ENCODE measurements around the gene ZEB2. TPM values are rescaled to one million over a fixed set of nuclear protein-coding genes. Genes with fewer than 3 reads are reported as not detected.
A peak's percentile ranks its signal among the peaks of the same experiment; 100 is the strongest.

Gene ZEB2
- total and polyA plus RNA-seq, 2 donors = 15.3 to 16.1 TPM

DNA sequence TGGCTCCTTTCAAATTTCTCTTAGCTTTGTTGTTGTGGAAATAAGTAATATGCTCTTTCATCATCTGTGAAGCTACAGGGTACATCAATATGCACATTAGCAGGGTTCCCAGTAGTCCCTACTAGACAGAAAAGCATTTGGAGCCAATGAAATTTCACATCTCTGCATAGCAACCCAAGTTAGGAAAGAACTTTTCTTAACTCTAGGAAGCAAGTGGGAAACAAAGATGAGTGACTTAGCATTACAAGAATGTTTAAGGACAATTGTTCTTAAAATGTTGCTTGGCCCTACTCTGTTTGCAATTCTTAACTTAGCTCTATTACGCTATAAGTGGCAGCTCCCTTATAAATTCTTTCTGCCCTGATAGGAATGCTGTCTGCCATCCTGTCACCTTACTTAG, 39.6 kb downstream of the ZEB2 start:
- Histone ChIP-seq H3K4me3 (ENCODE audit: low read length in 2 of 2) (no peak overlapping the region), H3K36me3 (ENCODE audit: control insufficient read depth in 2 of 2, insufficient read depth in 2 of 2, low read length in 1 of 2) (no peaks in the 10 kb centered on the region), H3K27me3 (ENCODE audit: control insufficient read depth in 2 of 2, insufficient read depth in 1 of 2, low read length in 1 of 2) (no peaks in the 10 kb centered on the region), H3K9me3 (ENCODE audit: control insufficient read depth in 2 of 2, insufficient read depth in 1 of 2, low read length in 1 of 2) (no peaks in the 10 kb centered on the region), H3K27ac (ENCODE audit: low read depth in 1 of 2, low read length in 1 of 2) (no peak overlapping the region), H3K4me1 (ENCODE audit: control insufficient read depth in 2 of 2, insufficient read depth in 2 of 2, low read length in 2 of 2) (no peaks in the 10 kb centered on the region)
- 100% methylated on average over 1 of the region's 1 CpG for WGBS
- DNase-seq (ENCODE audit: low read depth in 6 of 9, low spot score in 9 of 9) = no peak

DNA sequence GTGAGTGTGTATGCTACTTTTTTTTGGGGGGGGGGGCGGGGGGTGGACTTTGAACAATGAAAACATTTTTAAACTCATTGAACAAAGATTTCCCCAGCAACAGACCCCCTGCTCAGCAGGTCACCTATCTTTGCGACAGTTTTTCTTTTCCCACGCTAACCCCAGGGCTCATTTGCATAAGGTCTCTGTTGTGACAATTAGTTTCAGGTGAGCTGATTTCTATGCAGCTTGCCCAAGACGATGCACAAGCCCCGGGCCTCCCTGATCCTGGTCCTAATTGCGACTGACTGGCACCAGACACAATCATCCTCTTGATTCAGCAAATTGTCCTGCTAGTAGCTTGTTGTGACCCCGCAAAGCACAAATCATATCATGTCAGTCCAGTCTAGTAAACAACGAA, 40.3 kb downstream of the ZEB2 start:
- Histone ChIP-seq H3K4me1 (ENCODE audit: control insufficient read depth in 2 of 2, insufficient read depth in 2 of 2, low read length in 2 of 2) (no peaks in the 10 kb centered on the region), H3K27ac (ENCODE audit: low read depth in 1 of 2, low read length in 1 of 2) (no peak overlapping the region), H3K27me3 (ENCODE audit: control insufficient read depth in 2 of 2, insufficient read depth in 1 of 2, low read length in 1 of 2) (no peaks in the 10 kb centered on the region), H3K9me3 (ENCODE audit: control insufficient read depth in 2 of 2, insufficient read depth in 1 of 2, low read length in 1 of 2) (no peaks in the 10 kb centered on the region), H3K4me3 (ENCODE audit: low read length in 2 of 2) (no peak overlapping the region), H3K36me3 (ENCODE audit: control insufficient read depth in 2 of 2, insufficient read depth in 2 of 2, low read length in 1 of 2) (no peaks in the 10 kb centered on the region)
- whole genome bisulfite sequencing = 96% methylated on average over 8 of the region's 8 CpGs
- no peak for DNase-seq (ENCODE audit: low read depth in 6 of 9, low spot score in 9 of 9)

DNA sequence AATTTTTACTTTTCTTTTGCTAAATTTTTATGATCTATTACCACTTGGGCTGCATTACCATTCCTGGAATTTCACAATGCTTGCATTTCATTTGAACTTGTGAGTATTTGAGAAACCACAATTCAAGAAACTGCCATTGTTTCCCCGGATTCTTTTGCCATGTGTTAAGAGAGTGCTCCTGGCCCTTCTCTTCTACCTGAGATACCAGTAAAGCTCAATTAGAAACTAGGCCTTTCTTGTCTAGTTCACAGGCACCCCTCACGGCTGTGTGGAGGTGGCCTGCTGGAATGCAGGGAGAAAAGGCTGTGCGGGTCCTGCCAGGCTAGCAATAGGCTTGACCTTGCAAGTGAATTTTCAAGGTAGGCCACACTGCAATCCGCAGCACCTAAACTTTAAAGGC, 40.8 kb downstream of the ZEB2 start:
- H3K4me1 ChIP-seq (ENCODE audit: control insufficient read depth in 2 of 2, insufficient read depth in 2 of 2, low read length in 2 of 2) = no peaks in the 10 kb centered on the region
- H3K9me3 ChIP-seq (ENCODE audit: control insufficient read depth in 2 of 2, insufficient read depth in 1 of 2, low read length in 1 of 2) = no peaks in the 10 kb centered on the region
- no peaks in the 10 kb centered on the region for H3K36me3 ChIP-seq (ENCODE audit: control insufficient read depth in 2 of 2, insufficient read depth in 2 of 2, low read length in 1 of 2)
- DNase-seq (ENCODE audit: low read depth in 6 of 9, low spot score in 9 of 9) = no peak
- H3K4me3 ChIP-seq (ENCODE audit: low read length in 2 of 2) = no peak overlapping the region
- WGBS = 93% methylated on average over 4 of the region's 4 CpGs
- H3K27me3 ChIP-seq (ENCODE audit: control insufficient read depth in 2 of 2, insufficient read depth in 1 of 2, low read length in 1 of 2) = no peaks in the 10 kb centered on the region
- no peak overlapping the region for H3K27ac ChIP-seq (ENCODE audit: low read depth in 1 of 2, low read length in 1 of 2)

DNA sequence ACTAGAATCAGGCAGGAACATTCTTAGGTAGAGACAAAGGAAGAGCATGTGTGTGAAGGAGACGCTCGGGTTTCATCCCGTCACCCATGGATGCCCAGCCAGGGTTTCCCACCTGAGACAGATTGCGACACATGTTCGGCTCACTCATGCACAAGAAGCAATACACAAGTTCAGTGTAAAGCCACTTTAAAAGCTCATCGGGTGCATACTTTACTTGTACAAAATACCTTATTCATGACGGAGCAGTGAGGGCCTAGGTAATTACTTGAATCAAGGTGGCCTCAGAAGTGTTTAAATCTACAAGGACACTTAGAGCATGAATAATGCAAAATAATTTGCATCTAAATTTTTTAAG, 42.0 kb downstream of the ZEB2 start:
- H3K4me1 ChIP-seq (ENCODE audit: control insufficient read depth in 2 of 2, insufficient read depth in 2 of 2, low read length in 2 of 2) = no peaks in the 10 kb centered on the region
- H3K9me3 ChIP-seq (ENCODE audit: control insufficient read depth in 2 of 2, insufficient read depth in 1 of 2, low read length in 1 of 2) = no peaks in the 10 kb centered on the region
- peak in 1 of 9 donors; percentile 22 for DNase-seq (ENCODE audit: low read depth in 6 of 9, low spot score in 9 of 9)
- no peak overlapping the region for H3K4me3 ChIP-seq (ENCODE audit: low read length in 2 of 2)
- no peak overlapping the region for H3K27ac ChIP-seq (ENCODE audit: low read depth in 1 of 2, low read length in 1 of 2)
- WGBS = 95% methylated on average over 7 of the region's 7 CpGs
- no peaks in the 10 kb centered on the region for H3K27me3 ChIP-seq (ENCODE audit: control insufficient read depth in 2 of 2, insufficient read depth in 1 of 2, low read length in 1 of 2)
- no peaks in the 10 kb centered on the region for H3K36me3 ChIP-seq (ENCODE audit: control insufficient read depth in 2 of 2, insufficient read depth in 2 of 2, low read length in 1 of 2)

DNA sequence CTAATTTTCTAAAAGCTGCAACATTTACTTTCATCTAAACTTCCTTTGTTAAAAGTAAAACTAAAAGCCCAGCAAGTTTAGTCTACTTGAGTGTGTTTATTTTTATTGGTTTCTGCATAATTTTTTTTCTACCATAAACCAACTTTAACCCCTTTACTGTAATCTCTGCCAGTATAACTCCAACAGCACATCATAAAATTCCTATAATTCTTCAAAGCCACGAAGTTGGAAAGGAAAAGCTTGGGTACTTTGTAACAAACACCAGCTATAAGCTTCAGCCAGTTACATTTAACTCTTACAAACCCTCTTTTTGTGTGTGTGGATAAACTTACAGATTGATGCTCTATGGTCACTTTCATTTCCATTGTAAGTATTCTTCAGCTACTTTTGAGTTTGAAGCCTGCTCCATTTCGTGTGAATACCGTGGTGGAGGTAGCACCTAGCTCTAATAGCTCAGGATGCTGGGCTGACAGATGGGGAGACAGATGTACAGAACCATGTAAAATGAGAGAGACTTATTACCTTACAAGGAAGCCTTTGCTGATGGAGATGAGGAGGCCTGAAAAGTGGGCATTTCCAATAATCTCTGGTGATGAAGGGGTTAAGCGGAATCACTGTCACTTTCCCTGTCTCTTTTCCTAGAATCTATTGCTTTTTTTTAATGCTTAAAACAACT, 42.5 kb downstream of the ZEB2 start:
- Histone ChIP-seq H3K4me3 (ENCODE audit: low read length in 2 of 2) (no peak overlapping the region), H3K27ac (ENCODE audit: low read depth in 1 of 2, low read length in 1 of 2) (no peak overlapping the region)

DNA sequence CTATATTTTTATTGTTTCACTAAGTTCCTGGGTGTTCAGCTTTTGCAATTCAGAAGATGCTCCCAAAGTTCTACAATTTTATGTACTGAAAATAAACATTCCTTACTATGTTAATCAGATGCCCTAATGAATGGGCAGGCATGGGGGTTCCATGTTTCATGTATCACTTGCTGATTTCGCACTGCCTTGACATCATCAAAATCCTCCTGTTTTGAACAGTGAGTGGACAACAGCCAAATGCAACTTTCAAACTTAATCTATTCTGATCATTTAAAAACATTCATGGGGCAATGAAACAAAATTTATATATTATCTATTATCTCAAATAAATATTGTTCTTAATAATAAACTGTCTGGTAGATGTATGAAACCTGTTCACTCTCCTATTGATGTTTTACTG, 43.2 kb downstream of the ZEB2 start:
- Histone ChIP-seq H3K27ac (ENCODE audit: low read depth in 1 of 2, low read length in 1 of 2) (no peak overlapping the region), H3K4me3 (ENCODE audit: low read length in 2 of 2) (no peak overlapping the region), H3K36me3 (ENCODE audit: control insufficient read depth in 2 of 2, insufficient read depth in 2 of 2, low read length in 1 of 2) (no peaks in the 10 kb centered on the region), H3K27me3 (ENCODE audit: control insufficient read depth in 2 of 2, insufficient read depth in 1 of 2, low read length in 1 of 2) (no peaks in the 10 kb centered on the region), H3K4me1 (ENCODE audit: control insufficient read depth in 2 of 2, insufficient read depth in 2 of 2, low read length in 2 of 2) (no peaks in the 10 kb centered on the region), H3K9me3 (ENCODE audit: control insufficient read depth in 2 of 2, insufficient read depth in 1 of 2, low read length in 1 of 2) (no peaks in the 10 kb centered on the region)
- WGBS = 93% methylated on average over 1 of the region's 1 CpG
- no peak for DNase-seq (ENCODE audit: low read depth in 6 of 9, low spot score in 9 of 9)

More for the DNA sequence above, 42.5 kb downstream of the ZEB2 start:
- WGBS = 91% methylated on average over 4 of the region's 4 CpGs
- no peak for DNase-seq (ENCODE audit: low read depth in 6 of 9, low spot score in 9 of 9)
- Histone ChIP-seq H3K9me3 (ENCODE audit: control insufficient read depth in 2 of 2, insufficient read depth in 1 of 2, low read length in 1 of 2) (no peaks in the 10 kb centered on the region), H3K4me1 (ENCODE audit: control insufficient read depth in 2 of 2, insufficient read depth in 2 of 2, low read length in 2 of 2) (no peaks in the 10 kb centered on the region), H3K36me3 (ENCODE audit: control insufficient read depth in 2 of 2, insufficient read depth in 2 of 2, low read length in 1 of 2) (no peaks in the 10 kb centered on the region), H3K27me3 (ENCODE audit: control insufficient read depth in 2 of 2, insufficient read depth in 1 of 2, low read length in 1 of 2) (no peaks in the 10 kb centered on the region)

DNA sequence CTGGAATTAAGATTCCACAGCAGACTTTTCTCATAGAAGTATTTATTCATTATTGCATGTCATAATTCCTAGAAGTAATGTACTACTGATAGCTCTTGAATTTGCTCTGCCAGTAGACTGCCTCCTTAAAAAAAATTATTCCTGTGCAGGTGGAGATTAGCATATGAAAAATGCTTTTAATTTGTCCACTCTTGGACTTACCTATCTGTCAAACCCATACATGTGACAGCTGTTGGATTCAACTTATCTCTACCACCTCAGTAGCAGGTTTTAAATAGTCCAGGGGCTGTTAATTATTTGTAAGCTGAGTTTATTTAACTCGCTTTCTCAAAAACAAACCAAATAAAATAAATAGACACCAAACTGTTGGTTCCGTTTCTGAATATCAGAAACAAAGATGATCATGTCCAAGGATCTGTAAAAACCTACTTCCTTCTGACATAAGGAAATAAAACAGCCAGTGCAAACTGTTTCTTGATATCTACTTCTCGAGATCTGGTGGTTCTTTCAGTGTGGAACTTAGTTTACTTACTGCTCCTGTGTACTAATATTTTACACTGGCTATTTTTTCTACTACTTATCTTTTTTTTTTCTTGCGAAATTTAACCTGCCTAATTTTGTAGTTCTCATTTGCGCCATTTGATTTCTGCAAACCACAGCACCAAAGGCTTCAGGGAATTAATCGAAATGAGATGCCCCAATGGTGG, 44.2 kb downstream of the ZEB2 start:
- Histone ChIP-seq H3K9me3 (ENCODE audit: control insufficient read depth in 2 of 2, insufficient read depth in 1 of 2, low read length in 1 of 2) (no peaks in the 10 kb centered on the region), H3K36me3 (ENCODE audit: control insufficient read depth in 2 of 2, insufficient read depth in 2 of 2, low read length in 1 of 2) (no peaks in the 10 kb centered on the region), H3K27me3 (ENCODE audit: control insufficient read depth in 2 of 2, insufficient read depth in 1 of 2, low read length in 1 of 2) (no peaks in the 10 kb centered on the region), H3K4me1 (ENCODE audit: control insufficient read depth in 2 of 2, insufficient read depth in 2 of 2, low read length in 2 of 2) (no peaks in the 10 kb centered on the region), H3K4me3 (ENCODE audit: low read length in 2 of 2) (no peak overlapping the region), H3K27ac (ENCODE audit: low read depth in 1 of 2, low read length in 1 of 2) (no peak overlapping the region)
- DNase-seq (ENCODE audit: low read depth in 6 of 9, low spot score in 9 of 9) = no peak
- 97% methylated on average over 6 of the region's 6 CpGs for WGBS

DNA sequence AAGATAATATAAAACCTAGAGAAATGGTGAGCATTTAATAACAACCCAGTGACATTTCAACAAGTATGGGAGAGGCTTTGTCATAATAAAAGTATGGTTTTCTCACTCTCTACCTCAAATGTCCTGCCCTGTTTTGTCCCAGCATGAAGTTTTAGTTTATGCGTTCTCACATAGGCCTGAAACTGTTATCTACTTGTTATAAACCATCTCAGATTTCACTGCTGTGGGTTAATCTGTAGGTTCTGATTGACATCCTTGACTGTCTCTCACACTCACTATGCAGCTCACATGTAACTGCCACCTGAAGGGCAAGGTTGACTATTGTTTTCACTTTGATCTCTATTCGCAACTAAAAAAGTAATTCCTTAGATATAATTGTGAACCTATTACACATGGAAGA, 44.9 kb downstream of the ZEB2 start:
- Histone ChIP-seq H3K4me3 (ENCODE audit: low read length in 2 of 2) (no peak overlapping the region), H3K9me3 (ENCODE audit: control insufficient read depth in 2 of 2, insufficient read depth in 1 of 2, low read length in 1 of 2) (no peaks in the 10 kb centered on the region), H3K36me3 (ENCODE audit: control insufficient read depth in 2 of 2, insufficient read depth in 2 of 2, low read length in 1 of 2) (no peaks in the 10 kb centered on the region), H3K27me3 (ENCODE audit: control insufficient read depth in 2 of 2, insufficient read depth in 1 of 2, low read length in 1 of 2) (no peaks in the 10 kb centered on the region), H3K27ac (ENCODE audit: low read depth in 1 of 2, low read length in 1 of 2) (no peak overlapping the region), H3K4me1 (ENCODE audit: control insufficient read depth in 2 of 2, insufficient read depth in 2 of 2, low read length in 2 of 2) (no peaks in the 10 kb centered on the region)
- DNase-seq (ENCODE audit: low read depth in 6 of 9, low spot score in 9 of 9) = no peak
- 93% methylated on average over 2 of the region's 2 CpGs for WGBS

DNA sequence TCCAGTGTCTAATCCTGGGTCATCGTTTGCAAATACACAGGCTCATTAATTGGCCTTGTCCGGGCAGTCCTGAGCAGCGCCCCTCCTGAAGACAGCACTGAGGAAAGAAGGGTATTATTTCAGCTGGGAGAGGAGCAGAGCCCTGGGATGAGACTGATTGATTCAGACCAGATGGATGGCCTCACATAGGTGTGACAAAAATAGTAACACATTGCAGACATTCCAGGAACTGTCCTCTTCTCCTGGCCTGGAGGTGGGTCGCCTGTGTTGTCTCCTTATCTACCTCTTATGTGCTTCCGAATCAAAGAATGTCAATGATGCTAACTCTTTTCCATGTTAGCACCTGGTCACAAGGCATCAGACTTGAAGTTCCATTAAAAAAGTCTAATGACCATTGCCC, 45.9 kb downstream of the ZEB2 start:
- H3K27ac ChIP-seq (ENCODE audit: low read depth in 1 of 2, low read length in 1 of 2) = no peak overlapping the region
- H3K36me3 ChIP-seq (ENCODE audit: control insufficient read depth in 2 of 2, insufficient read depth in 2 of 2, low read length in 1 of 2) = no peaks in the 10 kb centered on the region
- H3K27me3 ChIP-seq (ENCODE audit: control insufficient read depth in 2 of 2, insufficient read depth in 1 of 2, low read length in 1 of 2) = no peaks in the 10 kb centered on the region
- 97% methylated on average over 5 of the region's 5 CpGs for WGBS
- DNase-seq (ENCODE audit: low read depth in 6 of 9, low spot score in 9 of 9) = no peak
- H3K9me3 ChIP-seq (ENCODE audit: control insufficient read depth in 2 of 2, insufficient read depth in 1 of 2, low read length in 1 of 2) = no peaks in the 10 kb centered on the region
- no peak overlapping the region for H3K4me3 ChIP-seq (ENCODE audit: low read length in 2 of 2)
- H3K4me1 ChIP-seq (ENCODE audit: control insufficient read depth in 2 of 2, insufficient read depth in 2 of 2, low read length in 2 of 2) = no peaks in the 10 kb centered on the region
